GM21717 (cell line): ENCODE measurements around the gene TTC39B.

Experiments
- ATAC-seq: cut with Tn5 transposase; IDR thresholded peaks from one replicate; pipeline ENCODE4 v1.9.1; 2021; ENCODE audit warnings: mild to moderate bottlenecking, moderate library complexity; ENCODE audit not compliant: unreplicated experiment

Gene TTC39B

DNA sequence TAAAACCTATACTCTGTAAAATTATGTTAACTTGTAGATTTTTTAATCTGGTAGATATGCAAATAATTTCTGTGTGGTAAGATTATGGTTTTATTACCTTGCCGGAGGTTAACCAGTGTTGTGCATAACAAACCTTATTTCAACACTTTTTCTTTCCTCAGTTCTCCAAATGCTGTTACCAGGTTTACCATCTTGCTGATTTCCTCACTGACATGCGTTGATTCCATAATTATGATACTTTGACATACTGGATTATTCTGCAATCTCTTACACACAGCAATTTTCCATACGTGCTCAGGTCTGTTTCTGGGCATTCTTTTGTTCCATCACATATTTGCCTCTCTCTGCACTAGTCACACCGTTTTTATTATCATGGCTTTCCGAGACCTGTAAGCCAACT lies 77.6 kb downstream of the TTC39B start:
- no peak for ATAC-seq

DNA sequence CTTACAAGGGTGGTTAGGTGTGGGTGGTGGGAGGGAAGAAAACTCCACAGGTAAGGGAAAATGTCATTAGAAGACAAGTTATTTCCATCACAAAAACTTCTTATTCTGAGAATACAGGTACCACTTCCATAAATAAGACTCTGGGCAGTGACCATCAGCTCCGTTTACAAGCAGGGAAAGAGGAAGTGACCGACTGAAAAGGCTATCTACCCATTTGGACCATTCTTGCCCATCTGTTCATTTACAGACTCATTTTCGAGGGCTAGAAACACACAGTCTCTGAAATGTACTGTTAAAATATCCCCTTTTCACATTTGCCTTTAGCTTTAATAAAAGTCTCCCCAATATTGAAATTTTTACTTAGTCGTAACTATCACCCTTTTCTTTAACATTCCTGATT lies 79.5 kb downstream of the TTC39B start:
- no peak for ATAC-seq

DNA sequence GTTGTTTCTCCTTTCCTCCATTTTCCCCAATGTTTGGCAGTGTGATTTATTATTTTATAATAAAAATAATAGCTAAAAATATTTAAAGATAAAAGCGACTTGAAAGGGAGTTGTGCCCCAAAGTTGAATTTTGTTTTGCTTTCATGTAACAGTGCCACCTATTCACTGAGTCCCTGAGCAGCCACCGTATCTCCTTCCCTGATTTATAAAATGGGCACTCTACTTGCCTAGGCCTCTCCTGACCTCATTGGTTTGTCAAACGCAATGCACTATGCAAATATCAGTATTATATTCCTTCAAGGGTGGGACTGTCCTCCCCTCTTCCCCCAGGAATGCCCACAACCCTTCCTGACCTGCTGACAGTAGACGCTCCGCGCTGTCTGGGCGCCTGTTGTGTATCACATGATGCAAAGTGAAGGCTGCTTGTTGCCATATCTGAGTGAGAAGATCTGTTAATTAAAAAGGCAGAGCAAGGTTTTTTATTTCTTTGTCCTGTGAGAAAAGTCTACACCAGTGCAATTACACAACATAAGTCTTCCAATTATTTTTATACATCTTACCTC lies 81.4 kb downstream of the TTC39B start:
- ATAC-seq, result no peak

DNA sequence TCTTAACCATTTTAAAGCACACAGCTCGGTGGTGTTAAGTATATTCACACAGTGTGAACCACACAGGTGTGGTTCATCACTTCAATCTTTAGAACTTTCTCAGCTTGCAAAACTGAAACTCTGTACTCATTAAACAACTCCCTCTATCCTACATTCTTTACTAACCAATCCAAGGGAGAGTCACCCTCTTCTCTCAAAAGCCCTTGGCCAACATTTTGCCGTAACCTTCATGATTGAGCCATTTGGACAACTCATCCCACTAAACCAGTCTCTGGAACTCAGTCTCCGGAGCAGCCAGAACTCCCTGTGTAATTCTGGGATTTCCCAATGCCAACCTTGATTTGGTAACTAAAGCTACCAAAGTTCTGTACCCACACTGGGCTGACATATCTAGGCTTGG lies 84.7 kb downstream of the TTC39B start:
- no peak for ATAC-seq

DNA sequence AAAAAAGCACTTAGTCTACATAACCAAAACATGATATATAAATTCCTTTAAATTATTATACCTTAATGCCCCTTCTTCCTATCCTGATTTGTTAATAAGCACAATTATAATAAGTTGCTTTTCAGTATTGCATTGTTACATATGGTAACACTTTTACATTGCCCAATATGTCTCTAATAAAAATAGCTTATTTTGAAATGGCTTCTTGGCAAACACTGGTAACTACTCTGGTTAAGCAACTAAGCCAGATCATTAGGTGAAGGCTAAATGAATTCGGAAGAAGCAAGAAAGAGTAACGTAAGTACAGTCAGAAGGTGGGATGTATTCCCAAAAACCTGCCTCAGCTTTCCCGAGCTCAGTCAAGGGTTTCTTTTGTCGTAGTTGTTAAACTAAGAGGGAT lies 85.3 kb downstream of the TTC39B start:
- no peak for ATAC-seq

DNA sequence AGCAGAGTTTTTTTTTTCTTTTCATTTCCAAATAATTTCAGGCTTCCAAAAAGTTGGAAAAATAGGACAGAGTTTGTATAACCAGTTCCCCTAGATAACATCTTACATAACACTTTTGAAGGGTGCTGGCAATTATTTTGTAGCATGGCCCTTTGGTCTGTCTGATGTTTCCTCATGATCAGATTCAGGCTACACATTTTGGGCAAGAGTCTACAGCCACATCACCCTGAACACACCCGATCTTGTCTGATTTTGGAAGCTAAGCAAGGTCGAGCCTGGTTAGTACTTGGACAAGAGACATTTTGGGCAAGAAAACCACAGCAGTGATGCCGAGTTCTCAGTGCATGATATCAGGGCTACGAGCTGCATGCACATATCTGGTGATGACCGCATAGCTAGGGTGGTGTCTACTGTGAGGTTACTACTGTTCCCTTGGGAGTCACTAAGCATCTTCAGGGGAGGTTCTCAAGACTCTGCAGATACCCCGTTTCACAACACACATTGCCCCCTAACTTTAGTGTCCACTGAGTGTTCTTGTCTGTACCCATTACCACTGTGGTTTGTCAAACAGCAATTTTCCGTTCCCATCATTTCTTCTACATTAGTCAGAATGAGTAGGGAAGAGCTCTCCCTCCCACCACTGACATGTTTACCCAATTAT lies 86.2 kb downstream of the TTC39B start:
- ATAC-seq, result no peak

DNA sequence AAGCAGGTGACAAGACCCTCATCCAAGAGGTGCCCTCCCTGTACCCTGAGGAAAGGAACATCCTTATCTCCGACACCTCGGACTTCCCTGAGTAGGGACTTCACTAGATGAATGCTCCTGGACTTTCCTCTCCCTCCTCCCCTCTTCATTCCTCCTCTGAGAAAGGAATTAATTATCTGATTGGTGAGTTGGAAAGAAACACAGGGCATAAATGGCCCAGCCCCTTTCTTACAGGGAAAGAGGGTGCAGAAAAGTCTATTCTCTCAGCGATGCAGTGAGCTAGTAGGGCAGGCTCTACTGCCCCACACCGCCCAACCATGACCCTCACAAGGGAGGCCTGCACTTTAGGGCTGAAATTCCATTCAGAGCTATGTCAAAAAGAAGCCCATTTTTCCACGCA lies 87.5 kb downstream of the TTC39B start:
- no peak for ATAC-seq

DNA sequence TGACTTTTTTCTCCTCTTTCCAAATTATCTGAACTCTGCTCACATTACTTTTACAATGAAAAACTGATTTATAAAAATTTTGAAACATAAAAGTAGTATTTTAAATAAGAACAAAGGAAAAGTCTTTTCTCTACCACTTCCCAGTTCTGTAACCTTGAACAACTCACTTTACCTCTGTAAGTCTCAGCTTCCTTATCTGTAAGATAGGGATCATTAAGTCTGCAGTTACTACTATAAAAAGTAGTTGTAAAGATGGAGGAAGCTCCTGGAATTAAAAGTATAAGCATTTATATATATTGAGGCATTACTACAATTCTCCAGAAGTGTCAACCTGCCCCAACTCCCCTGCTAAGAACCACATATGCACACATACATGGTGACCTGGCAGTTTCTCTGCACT lies 88.0 kb downstream of the TTC39B start:
- ATAC-seq, result no peak

DNA sequence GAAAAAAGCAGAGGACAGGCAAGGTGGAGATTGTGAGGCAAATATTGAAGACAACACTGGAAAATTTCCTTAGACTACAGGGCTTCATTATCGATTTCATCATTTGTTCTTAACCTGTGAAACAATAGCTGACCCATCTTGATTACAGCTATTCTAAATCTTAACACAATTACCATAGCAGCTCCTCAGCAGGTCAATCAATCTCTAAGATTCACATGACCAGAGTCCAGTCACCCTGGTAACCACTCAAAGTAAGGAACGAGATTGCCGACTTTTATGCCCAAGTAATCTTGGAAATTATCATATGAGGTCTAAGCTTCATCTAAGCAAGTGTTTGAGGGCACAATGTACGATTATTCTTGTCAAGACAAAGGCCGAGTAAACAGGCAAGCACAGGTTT lies 93.8 kb downstream of the TTC39B start:
- ATAC-seq, result no peak

DNA sequence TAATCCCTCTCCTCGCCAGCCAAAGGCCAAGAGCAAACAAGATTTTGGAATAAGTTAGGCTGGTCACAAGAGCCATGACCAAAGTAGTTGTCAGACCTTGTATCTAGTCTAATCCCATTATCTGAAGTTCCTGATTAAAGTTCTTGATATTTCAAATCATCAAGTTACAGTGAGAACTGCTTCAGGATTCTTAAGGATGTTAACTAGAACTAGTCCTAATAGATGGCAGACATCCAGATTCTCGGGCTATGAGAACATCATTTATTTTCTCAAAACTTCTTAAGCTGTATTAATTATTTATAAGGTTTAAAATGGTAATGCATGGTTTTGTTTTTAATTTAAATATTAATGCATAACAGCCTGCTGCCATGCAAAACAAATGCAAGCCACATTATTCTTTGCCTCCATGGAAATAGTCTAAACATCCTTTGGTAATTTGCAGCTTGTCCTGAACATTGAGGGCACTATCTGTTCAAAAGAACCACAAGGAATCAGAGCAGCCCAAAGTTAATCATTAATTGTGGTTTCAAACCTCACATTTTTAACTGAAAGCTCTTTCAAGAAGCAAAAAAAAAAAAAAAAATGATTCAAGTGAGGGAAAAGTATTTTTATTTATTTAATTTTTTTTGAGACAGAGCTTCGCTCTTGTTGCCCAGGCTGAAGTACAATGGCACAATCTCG lies 95.1 kb downstream of the TTC39B start:
- no peak for ATAC-seq

DNA sequence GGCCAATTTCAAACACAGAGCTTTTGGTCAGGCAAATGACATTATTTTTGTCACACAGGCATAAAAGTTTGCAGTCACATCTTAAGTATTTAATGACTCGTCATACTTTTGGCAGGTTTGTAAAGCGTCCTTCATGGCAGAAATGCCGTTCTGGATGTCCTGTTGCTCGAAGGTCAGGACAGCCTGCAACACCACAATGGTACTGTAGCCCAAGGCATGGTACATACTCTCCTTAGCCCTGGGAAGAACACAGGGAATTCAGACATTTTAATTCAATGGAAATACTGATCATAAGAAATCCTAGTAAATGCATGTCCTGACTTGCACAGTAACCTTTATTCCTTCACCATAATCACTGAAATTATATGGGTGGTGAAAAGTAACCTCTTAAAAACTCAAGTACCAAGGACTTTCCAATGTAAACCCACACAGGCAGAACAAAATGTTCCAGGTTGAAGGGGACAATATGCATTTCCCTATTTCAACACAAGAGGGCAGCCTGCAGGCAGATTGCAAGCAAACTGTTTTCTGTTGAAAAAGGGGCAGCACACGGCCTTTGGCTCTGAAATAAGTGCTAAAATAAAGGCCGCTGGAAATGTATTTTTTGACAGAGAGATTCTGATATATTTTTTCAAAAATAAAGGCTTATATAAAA lies 95.7 kb downstream of the TTC39B start:
- no peak for ATAC-seq

DNA sequence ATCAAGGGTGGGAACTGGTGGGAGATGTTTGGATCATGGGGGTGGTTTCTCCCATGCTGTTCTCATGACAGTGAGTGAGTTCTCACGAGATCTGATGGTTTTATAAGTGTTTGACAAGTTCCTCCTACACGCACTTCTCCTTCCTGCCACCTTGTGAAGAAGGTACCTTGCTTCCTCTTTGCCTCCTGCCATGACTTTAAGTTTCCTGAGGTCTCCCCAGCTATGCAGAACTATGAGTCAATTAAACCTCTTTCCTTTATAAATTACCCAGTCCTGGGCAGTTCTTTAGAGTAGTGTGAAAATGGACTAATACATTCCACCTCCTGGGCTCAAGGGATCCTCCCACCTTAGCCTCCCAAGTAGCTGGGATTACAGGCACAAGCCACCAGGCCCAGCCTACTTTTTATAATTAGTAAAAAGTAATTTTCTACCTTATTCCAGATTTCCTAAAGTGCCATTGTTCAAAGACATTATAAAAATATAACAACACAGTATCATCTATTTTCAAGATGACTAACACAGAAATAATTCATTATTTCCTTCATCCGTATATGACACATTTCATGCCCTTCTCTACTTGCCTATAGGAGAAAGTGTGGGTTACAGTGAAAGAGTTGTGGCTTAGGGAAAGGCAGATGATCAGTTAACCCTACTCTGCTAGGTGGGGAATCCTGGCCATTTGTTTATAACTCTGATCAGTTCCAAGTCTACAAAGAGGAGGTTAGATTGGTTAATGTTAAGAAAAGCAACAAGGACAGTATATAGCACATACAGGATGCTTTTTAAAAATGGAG lies 99.9 kb downstream of the TTC39B start:
- ATAC-seq, result no peak

DNA sequence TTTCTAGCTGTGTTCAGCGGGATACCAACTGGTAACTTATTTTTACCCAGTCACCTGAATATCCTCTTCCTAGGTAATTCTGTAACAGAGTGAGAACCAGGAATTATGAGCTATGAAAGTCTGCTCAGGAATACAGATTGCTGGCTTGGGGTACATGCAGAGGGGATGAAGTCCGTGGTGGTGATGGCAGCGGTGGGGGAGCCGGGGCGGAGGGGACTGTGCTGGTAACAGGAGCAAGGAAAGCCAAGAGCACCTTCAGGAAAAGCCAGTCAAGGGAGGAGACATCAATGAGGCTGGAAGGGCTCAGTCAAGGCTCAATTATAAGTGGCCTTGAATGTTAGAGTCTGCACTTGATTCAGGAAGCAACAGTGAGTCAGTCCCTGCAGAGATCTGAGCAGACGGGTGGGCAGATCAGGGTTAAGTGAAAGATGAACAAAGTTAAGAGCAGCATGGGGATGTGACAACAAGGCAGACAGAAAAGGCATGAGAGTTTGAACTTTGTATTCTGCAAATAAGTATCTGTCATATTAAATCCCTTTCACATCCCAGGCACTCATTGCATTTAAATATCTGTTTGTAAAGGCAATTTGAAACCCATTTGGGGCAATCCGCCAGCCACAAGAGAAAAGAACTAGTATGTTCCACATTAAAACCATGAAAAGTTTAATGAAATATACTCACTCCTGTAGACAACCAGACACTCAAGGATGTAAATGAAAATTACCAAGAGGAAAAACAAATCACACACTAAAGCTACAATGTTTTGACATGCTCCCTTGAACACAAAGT lies 101.2 kb downstream of the TTC39B start:
- no peak for ATAC-seq

DNA sequence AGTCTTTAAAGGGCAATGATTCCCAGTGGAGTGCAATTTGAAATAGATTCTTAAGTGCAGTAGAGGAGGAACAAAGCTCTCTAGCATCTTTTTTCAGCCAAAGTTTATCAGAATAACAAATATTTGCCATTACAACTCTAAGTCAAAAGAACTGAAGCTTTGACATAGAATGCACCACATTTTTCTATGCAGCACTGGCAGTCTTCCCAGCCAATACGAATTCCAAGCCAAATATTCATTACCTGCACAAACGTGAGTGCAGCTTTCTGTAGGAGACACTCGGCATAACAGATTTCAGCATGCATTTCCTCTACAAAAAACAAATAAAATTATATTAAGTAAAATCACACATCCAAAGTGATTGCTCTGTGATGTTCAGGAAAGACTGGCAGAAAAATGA lies 103.4 kb downstream of the TTC39B start:
- no peak for ATAC-seq

DNA sequence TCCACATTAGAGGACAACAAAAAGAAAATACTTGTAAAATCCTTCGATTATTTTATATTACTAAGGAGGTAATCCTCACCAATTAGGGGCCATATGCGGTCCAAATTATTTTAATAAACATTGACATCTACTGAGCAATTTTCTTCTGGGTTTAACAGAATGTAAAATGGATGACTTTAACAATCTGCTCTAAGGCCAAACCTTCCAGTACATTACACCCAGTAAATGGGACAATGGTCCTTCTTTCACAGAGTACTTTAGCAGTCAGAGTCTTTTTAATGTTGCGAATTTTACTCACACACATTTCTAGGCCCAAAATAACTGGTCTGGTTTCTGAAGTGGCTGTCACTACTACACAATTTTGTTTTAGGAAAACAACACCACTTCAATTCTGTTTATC lies 106.9 kb downstream of the TTC39B start:
- ATAC-seq, result no peak

DNA sequence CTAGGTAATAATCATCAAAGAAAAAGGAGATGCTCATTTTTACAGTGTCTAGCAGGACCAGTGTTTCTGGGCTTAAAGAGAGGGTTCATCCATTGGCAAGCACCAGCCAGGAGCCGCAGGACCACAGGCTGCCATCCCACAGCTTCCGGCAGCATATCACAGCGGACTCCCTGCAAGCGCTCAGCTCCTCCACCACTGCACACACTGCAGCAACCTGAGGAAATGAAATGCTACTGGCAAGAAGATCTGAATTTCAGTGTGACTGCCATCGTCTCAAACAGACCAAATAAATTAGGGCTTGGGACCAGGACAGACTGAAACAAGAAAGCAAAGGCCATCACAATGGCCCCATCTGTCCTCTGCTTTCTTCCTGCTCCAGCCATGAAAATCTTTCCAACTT lies 114.2 kb downstream of the TTC39B start:
- ATAC-seq, result no peak

DNA sequence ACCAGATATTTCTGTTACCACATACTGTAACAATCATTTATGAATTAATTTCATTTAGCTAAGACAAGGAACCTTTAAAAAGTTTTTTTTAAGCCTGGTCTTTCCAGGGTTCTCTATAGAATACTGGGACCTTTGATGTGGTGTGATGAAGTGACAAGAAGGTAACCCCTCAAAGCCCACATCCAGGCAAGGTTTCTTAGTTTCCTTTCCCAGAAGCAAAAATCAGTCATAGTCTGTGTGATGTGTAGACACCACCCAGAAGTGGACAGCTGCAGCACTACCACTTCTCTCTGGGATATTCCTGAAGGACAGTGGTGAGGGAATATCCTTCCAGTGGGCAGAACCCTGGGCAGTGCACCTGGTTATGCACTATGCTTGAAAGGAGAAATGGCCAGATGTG lies 115.6 kb downstream of the TTC39B start:
- no peak for ATAC-seq

DNA sequence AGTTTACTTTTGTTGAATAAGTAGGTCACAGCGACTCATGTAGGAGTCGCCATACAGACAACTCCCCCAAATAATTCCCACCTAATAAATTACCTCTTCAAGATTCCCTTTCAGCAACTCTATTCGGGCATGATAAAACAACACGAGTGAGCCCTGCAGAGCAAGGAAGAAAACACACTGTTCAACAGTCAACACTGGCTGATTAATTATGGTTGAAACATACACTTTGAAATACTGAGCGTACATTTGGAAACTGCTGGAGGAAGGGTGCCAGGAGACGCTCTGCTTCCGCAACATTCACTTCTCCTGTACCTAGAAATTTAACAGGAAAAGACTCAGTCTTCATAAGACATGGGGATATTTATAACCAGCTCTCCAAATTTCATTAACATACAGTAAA lies 117.5 kb downstream of the TTC39B start:
- ATAC-seq, result no peak

DNA sequence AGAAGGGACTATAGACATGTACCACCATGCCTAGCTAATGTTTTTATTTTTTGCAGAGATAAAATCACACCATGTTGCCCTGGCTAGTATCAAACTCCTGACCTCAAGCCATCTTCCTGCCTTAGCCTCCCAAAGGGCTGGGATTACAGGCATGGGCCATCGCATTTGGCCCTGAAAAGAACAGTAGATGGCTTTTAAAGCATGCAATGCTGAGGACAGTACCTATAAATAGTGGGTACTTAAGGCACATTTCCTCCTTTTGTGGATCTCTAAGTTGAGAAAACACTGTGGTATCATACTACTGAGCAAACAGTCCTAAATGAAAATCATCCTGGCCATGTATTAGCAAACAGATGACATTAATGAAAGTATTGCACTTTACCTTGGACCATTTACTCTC lies 119.4 kb downstream of the TTC39B start:
- no peak for ATAC-seq

DNA sequence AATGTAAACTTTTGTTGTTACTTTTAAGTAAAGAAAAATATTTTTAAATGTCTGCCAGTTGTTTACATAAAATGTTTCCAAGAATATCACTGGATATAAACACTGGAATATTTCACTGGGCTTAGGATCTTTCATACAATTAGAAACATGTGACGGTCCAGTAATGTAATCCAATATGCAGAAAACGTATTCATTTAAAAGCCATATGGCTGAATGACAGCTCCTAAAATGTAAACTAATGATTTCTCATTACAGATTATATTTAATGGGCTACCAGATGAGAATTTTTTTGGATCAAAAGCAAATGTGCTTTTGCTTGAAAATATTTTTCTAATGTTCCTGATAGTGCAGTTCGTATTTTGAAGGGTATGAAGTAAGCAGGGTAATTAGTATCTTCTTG lies 124.3 kb downstream of the TTC39B start:
- ATAC-seq, result no peak
